Suprapubic skin (tissue), 4 donors: Measurements from ENCODE around the gene ATP6V0A4. TPM values are rescaled to one million over a fixed set of nuclear protein-coding genes. Genes with fewer than 3 reads are reported as not detected.
A peak's percentile ranks its signal among the peaks of the same experiment; 100 is the strongest.

Source experiments
- DNase-seq, 2 donors: peaks; one replicate each; pipeline ENCODE4 v3.0.0-alpha.2; 2019; ENCODE audit warnings: low spot score in 2 of 2
- H3K27ac ChIP-seq: fragments of 200-600 bp; sonication (generic); one replicate; pipeline ENCODE4 v1.5.1; 2019
- H3K27me3 ChIP-seq: fragments of 200-600 bp; sonication (generic); one replicate; pipeline ENCODE4 v1.5.1; 2019
- H3K36me3 ChIP-seq: fragments of 200-600 bp; sonication (generic); one replicate; pipeline ENCODE4 v1.5.1; 2019
- H3K4me1 ChIP-seq: fragments of 200-600 bp; sonication (generic); one replicate; pipeline ENCODE4 v1.5.1; 2019
- H3K4me3 ChIP-seq: fragments of 200-600 bp; sonication (generic); one replicate; pipeline ENCODE4 v1.5.1; 2019; ENCODE audit warnings: mild to moderate bottlenecking
- H3K9me3 ChIP-seq: fragments of 200-600 bp; sonication (generic); one replicate; pipeline ENCODE4 v1.5.1; 2019
- EP300 ChIP-seq: sonication (generic); formaldehyde crosslinking; IDR thresholded peaks from one replicate; pipeline ENCODE4 v1.6.1; 2017; ENCODE audit warnings: antibody characterized with exemption
- POLR2A ChIP-seq, 2 donors: fragments of 450-650 bp; IDR thresholded peaks; one replicate each; pipeline ENCODE4 v1.6.1; 2017; ENCODE audit warnings: antibody characterized with exemption in 2 of 2, mild to moderate bottlenecking in 2 of 2, moderate library complexity in 2 of 2
- POLR2AphosphoS5 ChIP-seq, 3 donors: sonication (generic); formaldehyde crosslinking; IDR thresholded peaks; one replicate each; pipeline ENCODE4 v1.6.1; 2017; ENCODE audit warnings: antibody characterized with exemption in 3 of 3
- WGBS: methylation state at CpG from one replicate; pipeline ENCODE4 v1.1.5; 2018; 5-methylcytosine and 5-hydroxymethylcytosine counted together
- total RNA-seq, 4 donors: library from RNA; depleted of rRNA; stranded (reverse); fragments of >200 nt; gene quantifications; one replicate each; pipeline ENCODE4 v1.1.0, GENCODE V29; 2016
- TF ChIP-seq, protein P1 (sequence below), 2 donors: fragments of 200-600 bp in 1 of 2; fragments of 450-650 bp in 1 of 2; sonication (generic) in 1 of 2; IDR thresholded peaks; one replicate each; pipeline ENCODE4 v1.5.1; 2016 to 2019; ENCODE audit warnings: antibody characterized with exemption in 2 of 2, mild to moderate bottlenecking in 1 of 2, moderate library complexity in 1 of 2

ATP6V0A4 gene
- total RNA-seq, 4 donors from 2014 or later = 16.6 to 37.2 (median 28.4) TPM

DNA sequence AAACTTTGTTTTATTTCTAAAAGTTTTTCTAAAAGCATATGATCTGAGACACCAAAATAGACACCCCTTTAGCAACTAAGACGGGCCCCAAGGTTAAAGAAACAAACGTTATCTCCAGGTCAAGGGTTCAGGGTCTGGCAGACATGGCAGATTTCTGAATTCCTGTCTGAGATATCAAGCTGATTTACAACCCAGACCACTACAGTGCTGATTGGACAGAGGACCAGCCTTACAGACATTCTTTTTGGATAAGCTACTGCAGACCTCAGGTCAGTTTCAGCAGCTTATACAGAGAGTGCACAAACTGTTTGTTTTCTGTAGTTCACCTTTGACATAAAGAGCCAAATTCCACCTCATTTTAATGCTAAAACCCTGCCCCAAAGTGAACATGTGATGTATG, 131.6 kb downstream of the ATP6V0A4 start:
- Histone ChIP-seq H3K27ac (no peak overlapping the region), H3K36me3 (no peaks in the 10 kb centered on the region), H3K9me3 (peaks cover 3% of the 10 kb centered on the region), H3K4me3 (no peak overlapping the region), H3K4me1 (peaks cover 8% of the 10 kb centered on the region), H3K27me3 (peaks cover 5% of the 10 kb centered on the region)
- WGBS = 23% methylated on average over 2 of the region's 2 CpGs
- TF ChIP-seq POLR2AphosphoS5 (IDR thresholded peaks at IDR 0.05) = no peak
- TF ChIP-seq, protein P1, sequence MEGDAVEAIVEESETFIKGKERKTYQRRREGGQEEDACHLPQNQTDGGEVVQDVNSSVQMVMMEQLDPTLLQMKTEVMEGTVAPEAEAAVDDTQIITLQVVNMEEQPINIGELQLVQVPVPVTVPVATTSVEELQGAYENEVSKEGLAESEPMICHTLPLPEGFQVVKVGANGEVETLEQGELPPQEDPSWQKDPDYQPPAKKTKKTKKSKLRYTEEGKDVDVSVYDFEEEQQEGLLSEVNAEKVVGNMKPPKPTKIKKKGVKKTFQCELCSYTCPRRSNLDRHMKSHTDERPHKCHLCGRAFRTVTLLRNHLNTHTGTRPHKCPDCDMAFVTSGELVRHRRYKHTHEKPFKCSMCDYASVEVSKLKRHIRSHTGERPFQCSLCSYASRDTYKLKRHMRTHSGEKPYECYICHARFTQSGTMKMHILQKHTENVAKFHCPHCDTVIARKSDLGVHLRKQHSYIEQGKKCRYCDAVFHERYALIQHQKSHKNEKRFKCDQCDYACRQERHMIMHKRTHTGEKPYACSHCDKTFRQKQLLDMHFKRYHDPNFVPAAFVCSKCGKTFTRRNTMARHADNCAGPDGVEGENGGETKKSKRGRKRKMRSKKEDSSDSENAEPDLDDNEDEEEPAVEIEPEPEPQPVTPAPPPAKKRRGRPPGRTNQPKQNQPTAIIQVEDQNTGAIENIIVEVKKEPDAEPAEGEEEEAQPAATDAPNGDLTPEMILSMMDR (IDR thresholded peaks at IDR 0.05) = no peak
- TF ChIP-seq POLR2A (IDR thresholded peaks at IDR 0.05) = no peak
- TF ChIP-seq EP300 = no peak
- no peak for DNase-seq

- no peak for DNase-seq
- H3K27ac ChIP-seq = no peak overlapping the region
- no peak overlapping the region for H3K4me3 ChIP-seq
- H3K36me3 ChIP-seq = no peaks in the 10 kb centered on the region
- TF ChIP-seq EP300 (no peak), POLR2A (IDR thresholded peaks at IDR 0.05) (no peak), POLR2AphosphoS5 (IDR thresholded peaks at IDR 0.05) (no peak)
- TF ChIP-seq, protein P1 (IDR thresholded peaks at IDR 0.05) = no peak
- H3K27me3 ChIP-seq = peaks cover 5% of the 10 kb centered on the region
- WGBS = 70% methylated on average over 4 of the region's 4 CpGs
- peaks cover 3% of the 10 kb centered on the region for H3K9me3 ChIP-seq
- H3K4me1 ChIP-seq = peaks cover 8% of the 10 kb centered on the region
Observed at GRCh38 chr7:138665669-138666140, 132.3 kb downstream of the ATP6V0A4 start.

DNA sequence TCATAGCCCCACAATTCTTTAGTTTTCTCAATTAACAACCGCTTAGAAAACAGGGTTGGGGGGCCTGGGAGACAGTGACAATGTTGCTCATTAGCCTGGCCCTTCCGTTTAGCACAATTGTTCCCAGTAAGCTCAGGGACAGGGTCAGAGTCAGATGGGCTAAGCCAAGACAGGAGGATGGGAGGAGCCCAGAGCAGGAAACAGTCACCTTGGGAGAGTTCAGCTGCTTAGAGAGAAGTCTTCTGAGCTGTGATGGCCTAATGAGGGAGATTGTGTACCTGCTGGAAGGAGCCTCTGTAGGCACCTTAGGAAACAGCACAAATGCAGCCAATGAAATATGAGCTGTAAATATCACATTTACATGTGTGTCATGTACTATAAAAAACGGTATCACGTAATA, 132.7 kb downstream of the ATP6V0A4 start:
- Histone ChIP-seq H3K36me3 (no peaks in the 10 kb centered on the region), H3K4me3 (no peak overlapping the region), H3K27me3 (peaks cover 5% of the 10 kb centered on the region), H3K4me1 (peaks cover 8% of the 10 kb centered on the region), H3K9me3 (peaks cover 3% of the 10 kb centered on the region), H3K27ac (no peak overlapping the region)
- WGBS = 50% methylated on average over 4 of the region's 4 CpGs
- TF ChIP-seq EP300 = no peak
- no peak for TF ChIP-seq POLR2AphosphoS5 (IDR thresholded peaks at IDR 0.05)
- TF ChIP-seq, protein P1 (IDR thresholded peaks at IDR 0.05) = no peak
- TF ChIP-seq POLR2A (IDR thresholded peaks at IDR 0.05) = no peak
- DNase-seq = no peak

DNA sequence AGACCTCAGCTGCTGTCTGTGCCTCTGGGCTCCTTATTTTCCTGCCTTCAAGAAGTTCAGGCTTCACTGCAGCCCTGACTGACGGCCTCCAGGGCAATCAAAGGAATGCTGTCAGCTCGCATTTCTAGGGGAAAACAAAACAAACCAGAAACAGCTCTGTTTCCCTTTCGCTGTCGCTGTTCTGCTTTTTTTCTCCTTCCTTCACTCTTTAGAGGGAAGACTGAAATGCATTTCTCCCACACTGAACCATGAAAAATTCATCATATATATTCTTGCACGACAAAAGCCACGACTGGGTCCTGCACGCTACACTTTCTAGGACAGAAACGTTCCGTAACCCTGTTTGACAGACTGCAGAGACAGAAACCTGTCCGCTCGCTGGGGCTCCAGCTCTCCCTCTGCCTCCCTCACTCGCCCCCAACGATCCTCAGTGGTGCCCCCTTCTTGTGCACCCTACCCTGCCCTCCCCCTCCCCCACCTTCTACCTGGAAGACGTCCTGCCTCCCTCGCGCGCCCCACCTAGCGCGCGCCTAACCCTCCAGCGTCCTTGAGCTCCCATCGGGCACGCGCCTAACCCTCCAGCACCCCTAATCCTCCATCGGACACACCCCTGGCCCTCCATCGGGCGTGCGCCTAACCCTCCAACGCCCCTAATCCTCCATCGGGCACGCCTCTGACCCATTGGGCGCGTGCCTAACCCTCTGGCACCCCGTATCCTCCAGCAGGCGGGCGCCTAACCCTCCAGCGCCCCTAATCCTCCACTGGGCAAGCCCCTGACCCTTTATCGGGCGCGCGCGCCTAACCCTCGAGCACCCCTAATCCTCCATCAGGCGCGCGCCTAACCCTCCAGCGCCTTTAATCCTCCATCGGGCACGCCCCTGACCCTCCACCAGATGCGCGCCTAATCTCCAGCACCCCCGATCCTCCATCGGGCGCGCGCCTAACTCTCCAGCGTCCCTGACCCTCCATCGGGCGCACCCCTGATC, 134.0 kb downstream of the ATP6V0A4 start:
- TF ChIP-seq POLR2AphosphoS5 (IDR thresholded peaks at IDR 0.05) = no peak
- TF ChIP-seq, protein P1 (IDR thresholded peaks at IDR 0.05) = no peak
- TF ChIP-seq POLR2A (IDR thresholded peaks at IDR 0.05) = no peak
- TF ChIP-seq EP300 = no peak
- H3K27ac ChIP-seq = no peak overlapping the region
- peaks cover 5% of the 10 kb centered on the region for H3K27me3 ChIP-seq
- no peaks in the 10 kb centered on the region for H3K36me3 ChIP-seq
- peaks cover 3% of the 10 kb centered on the region for H3K9me3 ChIP-seq
- peaks cover 8% of the 10 kb centered on the region for H3K4me1 ChIP-seq
- WGBS = 41% methylated on average over 59 of the region's 59 CpGs
- no peak for DNase-seq
- H3K4me3 ChIP-seq = peak overlapping the region; percentile 47

- no peak overlapping the region for H3K27ac ChIP-seq
- TF ChIP-seq, protein P1 (IDR thresholded peaks at IDR 0.05) = no peak
- TF ChIP-seq POLR2A (IDR thresholded peaks at IDR 0.05) (no peak), POLR2AphosphoS5 (IDR thresholded peaks at IDR 0.05) (no peak)
Observed at GRCh38 chr7:138662991-138663320, 135.0 kb downstream of the ATP6V0A4 start.

More at GRCh38 chr7:138662991-138663320, 135.0 kb downstream of the ATP6V0A4 start:
- no peak for DNase-seq
- Histone ChIP-seq H3K36me3 (no peaks in the 10 kb centered on the region), H3K4me1 (peaks cover 8% of the 10 kb centered on the region), H3K4me3 (no peak overlapping the region), H3K27me3 (peaks cover 5% of the 10 kb centered on the region), H3K9me3 (no peaks in the 10 kb centered on the region)
- WGBS = 59% methylated on average over 6 of the region's 6 CpGs
